Measurements from ENCODE around the gene ZCCHC24.
"Not testable (repeated sequence)": the region's sequence is repeated elsewhere in the genome, so short reads cannot be mapped to it uniquely, and the experiment has no call there.

Gene ZCCHC24

DNA sequence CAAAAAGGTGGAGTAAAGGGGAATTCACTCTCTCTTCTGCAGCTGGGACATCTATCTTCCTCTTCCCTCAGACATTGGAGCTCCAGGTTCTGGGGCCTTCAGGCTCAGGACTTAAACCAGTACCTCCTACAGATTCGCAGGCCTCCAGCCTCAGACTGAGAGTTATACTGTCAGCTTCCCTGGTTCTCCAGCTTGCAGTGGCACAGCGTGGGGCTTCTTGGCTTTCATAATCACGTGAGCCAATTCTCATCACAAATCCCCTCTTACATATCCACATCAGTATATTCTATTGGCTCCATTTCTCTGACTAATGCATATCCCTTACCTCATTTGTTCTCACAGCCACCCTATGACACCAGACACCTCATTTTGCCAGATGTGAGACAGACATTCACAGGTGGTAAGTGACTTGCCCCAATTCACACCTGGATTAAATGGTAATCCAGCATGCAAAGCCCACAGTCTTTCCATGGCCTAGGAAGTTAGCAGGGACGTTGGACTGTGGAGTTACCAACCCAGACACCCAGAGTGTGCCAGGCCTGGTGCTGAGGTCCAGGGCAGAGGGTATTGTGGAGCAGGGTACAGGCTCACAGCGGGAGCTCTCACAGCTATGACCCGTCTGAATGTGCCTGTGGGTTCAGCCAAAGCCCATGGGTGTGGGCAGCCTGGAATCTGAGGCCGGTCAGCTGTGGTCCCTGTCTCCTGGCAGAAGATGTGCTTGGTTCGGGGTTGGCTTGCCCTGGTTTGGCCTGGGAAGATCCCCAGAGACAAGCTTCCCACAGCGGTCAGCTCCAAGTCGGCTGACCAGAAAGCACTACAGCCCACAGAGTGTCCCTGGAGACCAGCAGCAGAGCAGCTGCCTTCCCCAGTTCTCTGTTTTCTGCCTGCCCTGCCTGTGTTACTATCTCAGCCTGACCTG lies 18.4 kb upstream of the ZCCHC24 start:
- H3K9me3 ChIP-seq, result no peaks in the 10 kb centered on the region
- no peak for DNase-seq (ENCODE audit: low spot score in 2 of 2)
- no peaks in the 10 kb centered on the region; the same call in 1 of the 2 replicates for H3K27me3 ChIP-seq (ENCODE audit: low read depth)
- H3K4me1 ChIP-seq, result no peaks in the 10 kb centered on the region
- H3K4me3 ChIP-seq, result no peak overlapping the region
- in situ Hi-C loops (cut with MboI; ENCODE audit: low sequenced_read_pairs), result no loop called here
- no peaks in the 10 kb centered on the region for H3K36me3 ChIP-seq (replicated peaks)

DNA sequence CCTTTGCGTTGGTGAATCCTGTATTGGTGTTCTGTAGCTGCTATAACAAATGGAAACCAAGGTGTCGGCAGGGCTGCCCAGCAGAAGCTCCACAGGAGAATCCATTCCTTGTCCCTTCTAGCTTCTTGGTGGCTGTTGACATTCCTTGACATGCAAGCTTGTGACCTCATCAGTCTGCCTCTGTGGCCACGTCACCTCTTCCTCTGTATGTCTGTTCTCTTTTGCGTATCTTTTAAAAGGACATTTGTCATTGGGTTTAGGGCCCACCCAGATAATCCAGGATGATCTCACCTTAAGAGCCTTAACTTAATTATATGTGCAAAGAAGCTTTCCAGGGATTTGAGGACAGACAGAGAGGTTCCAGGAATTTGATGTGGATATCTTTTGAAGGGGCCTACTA lies 15.3 kb upstream of the ZCCHC24 start:
- in situ Hi-C loops (cut with MboI; ENCODE audit: low sequenced_read_pairs), result no loop called here

DNA sequence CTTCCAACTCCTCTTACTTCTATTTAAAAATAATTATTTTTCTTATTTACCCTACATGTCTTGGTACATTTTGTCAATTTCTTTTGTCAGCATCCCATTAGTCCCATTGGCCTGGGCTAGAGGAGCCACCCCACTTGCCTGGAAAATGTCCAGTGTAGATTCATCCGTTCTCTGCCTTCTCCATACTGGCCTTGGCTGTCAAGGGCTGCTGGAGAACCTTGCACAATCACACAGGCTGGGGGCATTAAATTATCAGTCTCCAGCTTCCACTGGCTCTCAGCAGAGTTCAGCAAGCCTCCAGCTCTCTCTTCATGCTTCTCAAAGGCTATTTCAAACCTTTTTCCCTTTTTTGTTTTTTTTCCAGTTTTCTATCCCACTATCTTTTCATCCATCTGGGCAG lies 13.8 kb upstream of the ZCCHC24 start:
- Histone ChIP-seq H3K36me3 (replicated peaks) (no peaks in the 10 kb centered on the region), H3K4me3 (no peak overlapping the region), H3K27me3 (ENCODE audit: low read depth) (peaks cover 10% of the 10 kb centered on the region), H3K9me3 (no peaks in the 10 kb centered on the region), H3K4me1 (no peaks in the 10 kb centered on the region)
- in situ Hi-C loops (cut with MboI; ENCODE audit: low sequenced_read_pairs), result no loop called here
- no peak for DNase-seq (ENCODE audit: low spot score in 2 of 2)

More for the DNA sequence above, 15.3 kb upstream of the ZCCHC24 start:
- H3K4me3 ChIP-seq, result no peak overlapping the region
- no peak for DNase-seq (ENCODE audit: low spot score in 2 of 2)
- peaks cover 3% of the 10 kb centered on the region for H3K27me3 ChIP-seq (ENCODE audit: low read depth)
- no peaks in the 10 kb centered on the region for H3K36me3 ChIP-seq (replicated peaks)
- no peaks in the 10 kb centered on the region for H3K9me3 ChIP-seq
- no peaks in the 10 kb centered on the region for H3K4me1 ChIP-seq

DNA sequence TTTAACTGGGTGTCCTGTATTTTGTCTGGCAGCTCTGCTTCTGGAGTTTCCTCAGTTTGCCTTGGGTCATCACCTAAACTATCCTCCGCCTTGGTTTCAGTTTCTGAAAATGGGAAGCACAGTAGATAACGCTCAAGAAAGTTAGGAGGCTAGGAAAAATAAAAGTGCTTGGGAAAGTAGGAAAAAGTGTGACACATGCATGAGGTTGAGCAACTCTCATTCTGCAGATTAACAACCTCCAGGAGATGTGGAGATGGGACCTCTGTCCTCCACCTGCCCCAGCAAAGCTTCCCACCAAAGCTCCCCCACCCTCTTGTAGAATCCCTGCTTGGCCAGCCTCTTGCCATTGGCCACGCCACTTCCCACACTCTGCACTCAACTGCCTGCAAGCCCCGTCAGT lies 13.1 kb upstream of the ZCCHC24 start:
- H3K9me3 ChIP-seq, result no peaks in the 10 kb centered on the region
- H3K4me3 ChIP-seq, result no peak overlapping the region
- no peaks in the 10 kb centered on the region for H3K36me3 ChIP-seq (replicated peaks)
- peaks cover 10% of the 10 kb centered on the region for H3K27me3 ChIP-seq (ENCODE audit: low read depth)
- no peaks in the 10 kb centered on the region for H3K4me1 ChIP-seq
- DNase-seq (ENCODE audit: low spot score in 2 of 2), result no peak
- in situ Hi-C loops (cut with MboI; ENCODE audit: low sequenced_read_pairs), result no loop called here

DNA sequence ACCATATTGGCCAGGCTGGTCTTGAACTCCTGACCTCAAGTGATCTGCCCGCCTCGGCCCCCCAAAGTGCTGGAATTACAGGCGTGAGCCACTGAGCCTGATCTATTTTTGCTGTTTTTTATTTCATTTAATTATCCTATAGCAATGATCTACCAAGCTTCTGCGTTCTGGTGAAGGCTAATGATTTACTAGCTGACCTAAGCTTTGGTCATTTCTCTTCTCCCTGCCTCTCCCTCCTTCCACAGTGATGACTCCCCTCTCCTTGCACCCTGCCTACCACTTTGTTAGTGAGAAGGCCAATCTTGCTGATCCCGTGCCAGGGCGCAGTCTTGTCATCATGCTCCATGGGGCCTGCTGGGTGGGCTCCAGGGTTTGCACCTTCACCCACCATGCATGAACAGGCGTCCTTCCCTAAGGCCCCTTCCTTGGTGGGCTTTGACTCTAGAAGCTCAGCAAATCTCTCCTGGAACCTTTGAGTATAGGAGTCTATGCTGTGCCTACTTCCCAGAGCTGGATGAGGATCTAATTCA lies 11.9 kb upstream of the ZCCHC24 start:
- in situ Hi-C loops (cut with MboI; ENCODE audit: low sequenced_read_pairs), result no loop called here
- H3K4me1 ChIP-seq, result no peaks in the 10 kb centered on the region
- no peak overlapping the region for H3K4me3 ChIP-seq
- no peaks in the 10 kb centered on the region for H3K36me3 ChIP-seq (replicated peaks)
- H3K27me3 ChIP-seq (ENCODE audit: low read depth), result peaks cover 10% of the 10 kb centered on the region
- DNase-seq (ENCODE audit: low spot score in 2 of 2), result no peak
- H3K9me3 ChIP-seq, result no peaks in the 10 kb centered on the region

DNA sequence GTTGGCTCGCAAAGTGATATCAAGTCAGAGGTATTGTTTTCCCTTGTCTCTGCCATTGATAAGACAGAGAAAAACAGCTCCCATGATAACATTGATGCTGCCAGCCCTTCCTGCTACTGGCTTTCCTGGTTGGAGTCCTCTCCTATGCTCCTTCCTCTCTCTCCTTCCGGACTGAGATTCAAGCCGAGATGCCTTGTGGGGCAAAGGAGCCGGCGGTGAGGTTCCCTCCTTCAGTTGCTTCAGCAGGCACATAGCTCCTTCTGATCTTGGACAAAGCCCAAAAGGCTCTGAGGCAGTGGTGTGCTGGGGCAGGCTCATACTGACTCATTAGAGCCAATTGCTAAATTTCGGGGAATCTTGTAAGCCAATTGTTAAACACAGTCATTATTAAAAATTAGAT lies 8.8 kb upstream of the ZCCHC24 start:
- H3K36me3 ChIP-seq (replicated peaks), result no peaks in the 10 kb centered on the region
- no peak overlapping the region for H3K4me3 ChIP-seq
- peaks cover 10% of the 10 kb centered on the region for H3K27me3 ChIP-seq (ENCODE audit: low read depth)
- no peaks in the 10 kb centered on the region for H3K9me3 ChIP-seq
- in situ Hi-C loops (cut with MboI; ENCODE audit: low sequenced_read_pairs), result no loop called here
- H3K4me1 ChIP-seq, result no peaks in the 10 kb centered on the region
- DNase-seq (ENCODE audit: low spot score in 2 of 2), result no peak

DNA sequence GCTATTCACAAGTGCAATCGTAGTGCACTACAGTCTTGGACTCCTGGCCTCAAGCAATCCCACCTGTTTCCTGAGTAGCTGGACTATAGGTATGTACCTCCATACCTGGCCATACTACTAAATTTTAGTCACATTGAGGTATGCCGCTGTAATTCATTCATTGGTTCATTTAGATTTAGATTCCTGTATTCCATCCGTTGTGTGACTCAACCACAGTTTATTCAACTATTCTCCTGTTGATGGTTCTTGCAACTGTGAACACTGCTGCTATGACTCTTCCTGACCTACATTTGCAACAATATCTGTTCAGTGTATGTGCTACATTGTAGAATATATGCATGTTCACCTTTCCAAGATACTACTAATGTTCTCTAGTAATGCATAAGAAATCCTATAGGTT lies 8.0 kb upstream of the ZCCHC24 start:
- Histone ChIP-seq H3K36me3 (replicated peaks) (no peaks in the 10 kb centered on the region), H3K4me3 (no peak overlapping the region), H3K9me3 (no peaks in the 10 kb centered on the region), H3K27me3 (ENCODE audit: low read depth) (peaks cover 7% of the 10 kb centered on the region; the same call in 1 of the 2 replicates), H3K4me1 (no peaks in the 10 kb centered on the region)
- DNase-seq (ENCODE audit: low spot score in 2 of 2), result no peak
- in situ Hi-C loops (cut with MboI; ENCODE audit: low sequenced_read_pairs), result no loop called here

DNA sequence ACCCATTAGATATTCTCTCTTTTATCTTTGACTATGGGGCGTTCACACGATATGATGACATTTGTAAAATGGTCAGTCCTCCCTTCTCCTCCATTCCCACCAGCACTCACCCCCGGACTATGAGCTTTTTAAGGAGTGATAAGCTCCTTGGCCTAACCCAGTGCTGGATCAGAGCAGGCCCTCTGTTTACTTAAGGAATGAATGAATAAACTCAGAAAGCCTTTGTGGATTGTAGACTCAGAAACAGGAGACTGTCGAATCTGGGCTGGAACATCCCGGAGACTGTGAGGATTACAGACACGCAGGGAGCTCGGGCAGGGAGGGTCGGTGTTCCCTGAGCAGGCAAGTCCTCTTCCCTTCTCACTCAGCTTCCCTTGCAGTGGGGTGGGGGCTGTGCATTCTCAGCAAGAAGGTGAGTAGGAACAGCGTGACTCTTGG lies 6.8 kb upstream of the ZCCHC24 start:
- H3K9me3 ChIP-seq, result no peaks in the 10 kb centered on the region
- H3K36me3 ChIP-seq (replicated peaks), result no peaks in the 10 kb centered on the region
- H3K27me3 ChIP-seq (ENCODE audit: low read depth), result peaks cover 7% of the 10 kb centered on the region; the same call in 1 of the 2 replicates
- no peak overlapping the region for H3K4me3 ChIP-seq
- no peaks in the 10 kb centered on the region for H3K4me1 ChIP-seq
- in situ Hi-C loops (cut with MboI; ENCODE audit: low sequenced_read_pairs), result no loop called here
- DNase-seq (ENCODE audit: low spot score in 2 of 2), result no peak

DNA sequence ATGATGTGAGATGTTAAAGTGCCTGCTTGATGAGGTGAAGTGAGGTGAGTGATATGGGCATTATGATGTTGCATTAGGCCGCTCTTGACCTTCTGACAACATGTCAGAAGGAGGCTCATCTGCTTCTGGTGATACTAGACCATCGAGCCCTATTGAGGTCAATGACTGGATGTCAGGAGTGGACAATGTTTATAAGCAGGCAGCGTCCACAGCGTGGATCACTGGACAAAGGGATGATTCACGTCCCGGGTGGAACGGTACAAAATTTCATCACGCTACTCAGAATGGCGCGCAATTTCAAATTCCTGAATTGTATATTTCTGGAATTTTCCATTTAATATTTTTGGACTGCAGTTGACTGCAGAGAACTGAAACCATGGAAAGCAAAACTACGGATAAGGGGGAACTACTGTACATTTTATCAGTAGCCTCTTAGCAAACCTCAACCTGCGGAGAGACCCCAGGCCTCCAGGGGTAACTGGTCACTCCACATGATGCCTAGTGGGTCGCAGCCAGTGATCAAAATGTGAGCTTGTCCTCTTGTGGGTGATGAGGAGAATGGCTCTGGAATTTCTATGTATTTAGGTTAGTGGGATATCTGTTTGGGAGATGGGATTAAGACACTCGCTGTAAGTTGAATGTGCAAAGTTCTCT lies 5.7 kb upstream of the ZCCHC24 start:
- H3K4me3 ChIP-seq, result no peak overlapping the region
- no peak for DNase-seq (ENCODE audit: low spot score in 2 of 2)
- in situ Hi-C loops (cut with MboI; ENCODE audit: low sequenced_read_pairs), result no loop called here

DNA sequence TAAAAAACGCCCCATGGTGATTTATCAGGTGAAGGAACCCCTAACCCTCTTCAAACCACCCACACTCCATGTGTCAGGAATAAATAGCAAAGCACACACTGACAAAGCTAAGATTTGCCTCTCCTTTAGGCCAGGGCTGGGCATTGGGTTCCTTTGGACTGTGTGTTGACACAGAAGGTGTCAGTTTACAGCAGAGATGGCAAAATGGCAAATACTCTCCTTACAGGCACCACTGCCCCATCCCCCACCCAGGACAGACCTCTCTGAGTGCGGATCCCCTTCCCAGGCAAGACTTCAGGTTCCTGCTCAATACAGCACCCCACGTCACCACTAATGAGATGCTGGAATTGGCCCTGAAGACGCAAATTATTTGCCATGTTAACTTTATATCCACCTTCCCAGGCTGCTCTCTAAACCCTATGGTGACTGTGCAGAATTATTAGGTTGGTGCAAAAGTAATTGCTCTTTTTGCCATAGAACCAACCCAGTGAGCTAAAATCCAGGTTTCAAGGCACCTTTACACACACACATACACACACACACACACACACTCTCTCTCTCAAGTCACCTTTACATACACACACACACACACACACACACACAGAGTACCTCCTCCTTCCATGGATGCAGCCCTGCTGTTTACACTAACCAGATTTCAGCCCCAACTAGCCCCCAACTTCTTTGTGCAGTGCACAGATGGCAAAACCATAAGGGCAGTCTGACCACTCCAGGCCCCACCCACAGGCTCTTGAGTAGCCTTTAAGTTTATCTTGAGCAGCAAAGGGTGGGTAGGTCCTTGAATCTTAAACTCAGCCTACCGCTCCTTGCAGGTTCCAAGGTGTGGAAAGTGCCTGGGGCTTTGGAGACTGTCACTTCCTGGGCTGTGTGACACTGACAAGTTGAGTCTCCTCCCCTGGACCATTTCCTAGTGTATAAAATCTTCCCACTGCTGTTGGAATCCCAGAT lies 4.0 kb upstream of the ZCCHC24 start:
- in situ Hi-C loops (cut with MboI; ENCODE audit: low sequenced_read_pairs), result no loop called here
- Histone ChIP-seq H3K4me3 (no peak overlapping the region), H3K36me3 (replicated peaks) (no peaks in the 10 kb centered on the region), H3K9me3 (no peaks in the 10 kb centered on the region), H3K27me3 (ENCODE audit: low read depth) (no peaks in the 10 kb centered on the region), H3K4me1 (peaks cover 5% of the 10 kb centered on the region)
- DNase-seq (ENCODE audit: low spot score in 2 of 2), result no peak

More for the DNA sequence above, 5.7 kb upstream of the ZCCHC24 start:
- no peaks in the 10 kb centered on the region for H3K9me3 ChIP-seq
- peaks cover under 1% of the 10 kb centered on the region; the same call in 1 of the 2 replicates for H3K4me1 ChIP-seq
- H3K36me3 ChIP-seq (replicated peaks), result no peaks in the 10 kb centered on the region
- H3K27me3 ChIP-seq (ENCODE audit: low read depth), result peaks cover 7% of the 10 kb centered on the region; the same call in 1 of the 2 replicates

DNA sequence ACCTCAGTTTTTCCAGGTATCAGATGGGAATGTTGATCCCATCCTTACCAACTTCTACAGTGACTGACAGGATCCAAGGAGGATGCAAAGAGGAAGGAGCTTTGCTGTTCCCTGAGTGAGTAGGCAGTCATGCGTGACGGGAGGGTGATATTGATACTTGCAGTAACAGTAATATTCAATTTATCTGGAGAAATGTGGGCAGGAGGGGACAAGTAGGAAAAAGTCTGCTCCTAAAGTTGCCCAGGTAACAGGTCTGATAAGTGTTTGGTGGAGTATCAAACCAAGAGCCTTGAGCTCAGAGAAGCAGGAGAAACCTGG lies 3.3 kb upstream of the ZCCHC24 start:
- DNase-seq (ENCODE audit: low spot score in 2 of 2), result no peak
- no peak overlapping the region for H3K4me3 ChIP-seq
- peaks cover 12% of the 10 kb centered on the region for H3K4me1 ChIP-seq
- no peaks in the 10 kb centered on the region for H3K9me3 ChIP-seq
- no peaks in the 10 kb centered on the region for H3K27me3 ChIP-seq (ENCODE audit: low read depth)
- in situ Hi-C loops (cut with MboI; ENCODE audit: low sequenced_read_pairs), result no loop called here
- H3K36me3 ChIP-seq (replicated peaks), result no peaks in the 10 kb centered on the region

DNA sequence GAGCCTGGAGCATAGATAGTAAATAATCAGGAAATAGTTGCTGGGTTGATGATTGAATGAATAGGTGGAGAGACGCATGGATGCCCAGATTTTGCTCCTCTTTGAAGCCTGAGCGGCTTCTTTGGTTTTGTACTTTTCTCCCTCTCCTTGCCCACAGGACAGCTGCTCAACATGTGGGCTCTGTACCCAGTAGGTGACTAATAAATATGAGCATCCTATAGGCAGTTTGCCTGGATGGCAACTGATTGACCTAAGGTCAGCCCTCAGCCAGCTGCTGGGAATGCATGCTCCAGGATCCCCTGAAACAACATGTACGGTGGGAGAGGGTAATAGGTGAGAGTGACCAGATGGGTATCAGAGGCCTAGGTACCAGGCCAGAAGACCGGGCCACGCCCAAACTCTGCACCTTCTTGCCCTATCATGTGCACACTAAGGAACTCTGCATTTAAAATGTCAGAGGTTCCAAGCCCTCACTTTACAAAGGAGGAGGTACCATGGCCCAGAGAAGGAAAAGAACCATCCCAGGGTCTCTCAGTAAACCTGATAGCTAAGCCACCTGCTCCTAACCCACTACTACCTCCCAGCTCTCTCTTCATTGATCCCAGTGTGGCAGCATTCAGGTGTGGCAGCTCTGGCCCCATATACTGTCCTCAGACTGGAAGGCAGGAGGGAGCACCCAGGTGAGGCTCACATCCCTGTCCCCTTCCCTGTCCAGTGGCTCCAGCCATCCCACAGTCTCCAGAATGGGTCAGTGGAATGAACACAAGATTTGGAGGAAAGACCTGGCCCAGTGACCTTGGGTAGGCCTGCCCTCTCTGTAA lies 2.7 kb upstream of the ZCCHC24 start:
- in situ Hi-C loops (cut with MboI; ENCODE audit: low sequenced_read_pairs), result no loop called here
- no peak for DNase-seq (ENCODE audit: low spot score in 2 of 2)
- Histone ChIP-seq H3K9me3 (no peaks in the 10 kb centered on the region), H3K36me3 (replicated peaks) (no peaks in the 10 kb centered on the region), H3K27me3 (ENCODE audit: low read depth) (no peaks in the 10 kb centered on the region), H3K4me1 (peaks cover 12% of the 10 kb centered on the region), H3K4me3 (no peak overlapping the region)

DNA sequence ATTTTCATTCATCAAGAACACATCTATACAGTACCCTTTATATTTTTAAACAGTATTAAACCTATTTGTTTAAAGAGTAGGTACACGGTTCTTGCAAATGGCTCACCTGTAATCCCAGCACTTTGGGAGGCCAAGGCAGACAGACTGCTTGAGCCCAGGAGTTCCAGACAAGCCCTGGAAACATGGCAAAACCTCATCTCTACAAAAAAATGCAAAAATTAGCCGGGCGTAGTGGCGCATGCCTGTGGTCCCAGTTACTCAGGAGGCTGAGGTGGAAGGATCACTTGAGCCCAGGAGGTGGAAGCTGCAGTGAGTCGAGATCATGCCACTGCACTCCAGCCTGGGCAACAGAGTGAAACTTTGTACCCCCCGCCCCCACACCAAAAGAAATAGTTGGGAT lies 1.8 kb upstream of the ZCCHC24 start:
- H3K27me3 ChIP-seq (ENCODE audit: low read depth); in situ Hi-C loops (cut with MboI; ENCODE audit: low sequenced_read_pairs); H3K9me3 ChIP-seq; DNase-seq (ENCODE audit: low spot score in 2 of 2); H3K4me3 ChIP-seq; H3K36me3 ChIP-seq (replicated peaks): not testable (repeated sequence)
- H3K4me1 ChIP-seq, result peaks cover 12% of the 10 kb centered on the region

Data from HAP-1 (cell line).